ENCODE data around the gene PEPD. TPM values are rescaled to one million over a fixed set of nuclear protein-coding genes. Genes with fewer than 3 reads are reported as not detected.

PEPD gene
- total and polyA plus RNA-seq, 2 of the 4 experiments (the other 2 are of a cell fraction) = 36.7 to 88.4 TPM

DNA sequence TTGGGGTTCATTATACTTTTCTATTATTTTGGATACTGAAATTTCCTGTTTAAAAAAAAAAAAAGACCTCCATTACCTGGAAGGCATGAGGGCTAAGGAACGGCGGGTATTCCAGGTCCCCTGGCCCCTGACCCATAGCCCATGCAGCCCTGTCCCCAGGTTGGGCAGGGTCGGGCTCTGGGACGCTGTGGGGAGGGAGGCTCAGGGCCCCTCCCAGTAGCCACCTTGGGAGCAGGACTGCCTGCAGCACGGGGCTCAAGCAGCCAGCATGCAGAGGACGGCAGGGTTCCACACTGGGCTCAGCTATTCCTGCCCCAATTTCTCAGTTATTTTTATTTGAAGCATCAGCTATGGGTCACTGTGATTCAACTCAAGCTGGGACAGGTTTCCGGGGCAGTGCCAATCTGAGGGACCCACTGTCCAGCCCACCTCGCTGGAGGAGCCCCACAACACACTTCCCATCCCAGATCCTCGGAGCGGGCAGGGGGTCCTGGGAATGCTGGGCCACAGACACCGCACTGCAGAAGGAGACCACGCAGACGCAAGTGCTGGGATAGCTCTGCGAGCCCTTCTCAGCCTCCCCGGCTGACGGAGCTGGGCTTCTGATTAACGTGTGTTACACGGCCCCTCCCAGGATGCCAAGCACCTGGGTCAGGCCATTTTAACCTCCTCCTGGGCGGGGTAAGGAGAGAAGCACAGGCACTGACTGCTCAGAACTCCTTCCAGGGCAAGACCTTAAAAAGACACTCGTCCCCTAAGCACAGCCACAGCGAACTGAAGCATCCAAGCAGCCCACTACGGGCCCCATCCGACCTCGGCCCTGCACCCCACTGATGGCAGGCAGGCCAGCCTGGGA, 60.1 kb downstream of the PEPD start:
- Histone ChIP-seq H2AK9ac (replicated peaks; ENCODE audit: low read depth, low read length, poor library complexity) (peak overlapping the region; percentile 15), H4K91ac (ENCODE audit: insufficient read depth, low read depth, low read length) (no peak overlapping the region), H3K9me3 (ENCODE audit: control insufficient read depth, insufficient read depth, low read length) (no peaks in the 10 kb centered on the region), H2AK5ac (ENCODE audit: low read depth, low read length) (no peak overlapping the region), H3K9ac (ENCODE audit: low read depth, low read length) (no peak overlapping the region), H3K27me3 (ENCODE audit: control insufficient read depth, insufficient read depth, low read length) (no peaks in the 10 kb centered on the region), H2BK5ac (ENCODE audit: low read depth, low read length, poor library complexity, severe bottlenecking) (no peak overlapping the region), H2BK20ac (ENCODE audit: low read depth, low read length) (no peak overlapping the region), H3K4me2 (ENCODE audit: low read depth, low read length) (no peak overlapping the region), H3K9me1 (ENCODE audit: insufficient read depth, low read length) (peaks cover 13% of the 10 kb centered on the region), H4K8ac (ENCODE audit: low read depth in 2 of 2, low read length in 2 of 2) (no peak overlapping the region), H3K4me3 (ENCODE audit: insufficient read depth, low read depth, low read length) (no peak overlapping the region), H4K20me1 (ENCODE audit: insufficient read depth, low read length) (no peaks in the 10 kb centered on the region), H3K14ac (replicated peaks; ENCODE audit: low read depth, low read length) (no peak overlapping the region), H2AFZ (replicated peaks; ENCODE audit: low read length, poor library complexity) (no peak overlapping the region), H3K4ac (ENCODE audit: low read depth, low read length) (no peak overlapping the region), H2BK120ac (ENCODE audit: low read depth, low read length) (no peak overlapping the region), H3K27ac (ENCODE audit: insufficient read depth, low read length) (no peak overlapping the region), H3K56ac (ENCODE audit: extremely low read depth, insufficient read depth, low read length) (no peak overlapping the region), H2BK15ac (ENCODE audit: low read depth, low read length) (no peak overlapping the region), H3K18ac (ENCODE audit: low read depth, low read length) (no peak overlapping the region), H3K36me3 (ENCODE audit: control insufficient read depth, insufficient read depth, low read length) (peaks cover 1% of the 10 kb centered on the region; the same call in 1 of the 2 replicates), H3K23ac (ENCODE audit: low read depth, low read length) (no peak overlapping the region), H3K4me1 (ENCODE audit: control insufficient read depth, insufficient read depth, low read length) (no peaks in the 10 kb centered on the region), H3K79me1 (ENCODE audit: low read depth in 1 of 2, low read length in 2 of 2) (0 out of 4 replicates have a peak, but pooled peaks cover 0 to 4% of the 10 kb centered on the region in 2 experiments), H4K5ac (ENCODE audit: low read depth, low read length) (no peak overlapping the region)
- CTCF ChIA-PET = no interaction called here
- POLR2A ChIA-PET (ENCODE audit: unreplicated experiment) = no interaction called here
- intact Hi-C loops (cut with micrococcal nuclease) (no loop called here), in situ Hi-C loops (cut with MboI; ENCODE audit: low sequenced_read_pairs) (no loop called here), dilution Hi-C loops (cut with HindIII; ENCODE audit: low sequenced_read_pairs, unreplicated experiment) (no loop called here)
- no peak for ATAC-seq (ENCODE audit: low read depth)
- no TSS peak for BruUV-seq (replicated peaks)
- DNase-seq = no peak
- WGBS, 2 experiments (ENCODE audit: extremely low coverage in 2 of 2, insufficient read length in 1 of 2) = 81% methylated on average over 13 of the region's 24 CpGs; no CpG with 5 or more reads in 1 of the 2 experiments
- TF ChIP-seq BHLHE40 (IDR thresholded peaks at IDR 0.05; ENCODE audit: low read depth, low read length) (no peak), RAD21 (IDR thresholded peaks at IDR 0.05; ENCODE audit: low read length) (no peak), SMC3 (IDR thresholded peaks at IDR 0.05; ENCODE audit: low read depth, low read length) (no peak), CEBPB (IDR thresholded peaks at IDR 0.05; ENCODE audit: low read depth, low read length) (no peak), MAFK (IDR thresholded peaks at IDR 0.05; ENCODE audit: low read depth, low read length) (no peak), NFE2L2 (IDR thresholded peaks at IDR 0.05; ENCODE audit: low read depth, low read length) (no peak), POLR2A (IDR thresholded peaks at IDR 0.05; ENCODE audit: low read depth, low read length) (no peak), MXI1 (IDR thresholded peaks at IDR 0.05; ENCODE audit: borderline replicate concordance, low read depth, low read length) (no peak), FOS (IDR thresholded peaks at IDR 0.05; ENCODE audit: low read depth, low read length) (no peak), RFX5 (IDR thresholded peaks at IDR 0.05; ENCODE audit: low read depth, low read length) (no peak), CHD1 (IDR thresholded peaks at IDR 0.05; ENCODE audit: low read depth, low read length) (no peak), MAZ (IDR thresholded peaks at IDR 0.05; ENCODE audit: borderline replicate concordance, low read depth, low read length) (no peak)
- TF ChIP-seq, protein P1, sequence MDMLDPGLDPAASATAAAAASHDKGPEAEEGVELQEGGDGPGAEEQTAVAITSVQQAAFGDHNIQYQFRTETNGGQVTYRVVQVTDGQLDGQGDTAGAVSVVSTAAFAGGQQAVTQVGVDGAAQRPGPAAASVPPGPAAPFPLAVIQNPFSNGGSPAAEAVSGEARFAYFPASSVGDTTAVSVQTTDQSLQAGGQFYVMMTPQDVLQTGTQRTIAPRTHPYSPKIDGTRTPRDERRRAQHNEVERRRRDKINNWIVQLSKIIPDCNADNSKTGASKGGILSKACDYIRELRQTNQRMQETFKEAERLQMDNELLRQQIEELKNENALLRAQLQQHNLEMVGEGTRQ (IDR thresholded peaks at IDR 0.05; ENCODE audit: low read depth, low read length) = no peak
- TF ChIP-seq, protein P2, sequence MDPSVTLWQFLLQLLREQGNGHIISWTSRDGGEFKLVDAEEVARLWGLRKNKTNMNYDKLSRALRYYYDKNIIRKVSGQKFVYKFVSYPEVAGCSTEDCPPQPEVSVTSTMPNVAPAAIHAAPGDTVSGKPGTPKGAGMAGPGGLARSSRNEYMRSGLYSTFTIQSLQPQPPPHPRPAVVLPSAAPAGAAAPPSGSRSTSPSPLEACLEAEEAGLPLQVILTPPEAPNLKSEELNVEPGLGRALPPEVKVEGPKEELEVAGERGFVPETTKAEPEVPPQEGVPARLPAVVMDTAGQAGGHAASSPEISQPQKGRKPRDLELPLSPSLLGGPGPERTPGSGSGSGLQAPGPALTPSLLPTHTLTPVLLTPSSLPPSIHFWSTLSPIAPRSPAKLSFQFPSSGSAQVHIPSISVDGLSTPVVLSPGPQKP (IDR thresholded peaks at IDR 0.05; ENCODE audit: borderline replicate concordance, low read depth, low read length) = no peak
- TF ChIP-seq, protein P3, sequence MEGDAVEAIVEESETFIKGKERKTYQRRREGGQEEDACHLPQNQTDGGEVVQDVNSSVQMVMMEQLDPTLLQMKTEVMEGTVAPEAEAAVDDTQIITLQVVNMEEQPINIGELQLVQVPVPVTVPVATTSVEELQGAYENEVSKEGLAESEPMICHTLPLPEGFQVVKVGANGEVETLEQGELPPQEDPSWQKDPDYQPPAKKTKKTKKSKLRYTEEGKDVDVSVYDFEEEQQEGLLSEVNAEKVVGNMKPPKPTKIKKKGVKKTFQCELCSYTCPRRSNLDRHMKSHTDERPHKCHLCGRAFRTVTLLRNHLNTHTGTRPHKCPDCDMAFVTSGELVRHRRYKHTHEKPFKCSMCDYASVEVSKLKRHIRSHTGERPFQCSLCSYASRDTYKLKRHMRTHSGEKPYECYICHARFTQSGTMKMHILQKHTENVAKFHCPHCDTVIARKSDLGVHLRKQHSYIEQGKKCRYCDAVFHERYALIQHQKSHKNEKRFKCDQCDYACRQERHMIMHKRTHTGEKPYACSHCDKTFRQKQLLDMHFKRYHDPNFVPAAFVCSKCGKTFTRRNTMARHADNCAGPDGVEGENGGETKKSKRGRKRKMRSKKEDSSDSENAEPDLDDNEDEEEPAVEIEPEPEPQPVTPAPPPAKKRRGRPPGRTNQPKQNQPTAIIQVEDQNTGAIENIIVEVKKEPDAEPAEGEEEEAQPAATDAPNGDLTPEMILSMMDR (conservative IDR thresholded peaks at IDR 0.05; ENCODE audit: low read depth, low read length) = no peak
